Measurements from ENCODE around the gene IFT43. TPM values are rescaled to one million over a fixed set of nuclear protein-coding genes. Genes with fewer than 3 reads are reported as not detected.

Gene IFT43
- polyA plus RNA-seq, 1 experiment = 58.9 TPM

DNA sequence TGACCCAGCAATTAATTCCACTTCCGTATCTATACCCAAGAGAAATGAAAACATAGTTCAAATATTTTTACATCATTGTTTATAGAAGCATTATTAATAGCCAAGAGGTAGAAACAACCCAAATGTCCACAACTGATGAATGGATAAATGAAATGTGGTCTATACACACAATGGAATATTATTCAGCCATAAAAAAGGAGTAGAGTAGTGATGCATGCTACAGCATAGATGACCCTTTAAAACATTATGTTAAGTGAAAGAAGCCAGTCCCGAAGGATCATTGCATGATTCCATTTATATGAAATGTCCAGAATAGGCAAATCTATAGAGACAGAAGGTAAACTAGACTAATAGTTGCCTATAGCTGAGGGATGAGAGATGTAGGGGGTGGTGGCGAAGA is 33.1 kb upstream of the IFT43 start:
- H3K27me3 ChIP-seq (ENCODE audit: control insufficient read depth, insufficient read depth, low read length) = no peaks in the 10 kb centered on the region
- POLR2A ChIA-PET = no interaction called here
- no peak overlapping the region for H3K4me3 ChIP-seq (ENCODE audit: low read depth, low read length)
- CTCF ChIA-PET = interaction anchor here (0.7 kb wide), 1 partner anchor 159 kb away, joined by 3 read pairs; no protein-coding TSS in a partner anchor
- no peaks in the 10 kb centered on the region for H3K36me3 ChIP-seq (ENCODE audit: control insufficient read depth, insufficient read depth, low read length)
- TF ChIP-seq, protein P1, sequence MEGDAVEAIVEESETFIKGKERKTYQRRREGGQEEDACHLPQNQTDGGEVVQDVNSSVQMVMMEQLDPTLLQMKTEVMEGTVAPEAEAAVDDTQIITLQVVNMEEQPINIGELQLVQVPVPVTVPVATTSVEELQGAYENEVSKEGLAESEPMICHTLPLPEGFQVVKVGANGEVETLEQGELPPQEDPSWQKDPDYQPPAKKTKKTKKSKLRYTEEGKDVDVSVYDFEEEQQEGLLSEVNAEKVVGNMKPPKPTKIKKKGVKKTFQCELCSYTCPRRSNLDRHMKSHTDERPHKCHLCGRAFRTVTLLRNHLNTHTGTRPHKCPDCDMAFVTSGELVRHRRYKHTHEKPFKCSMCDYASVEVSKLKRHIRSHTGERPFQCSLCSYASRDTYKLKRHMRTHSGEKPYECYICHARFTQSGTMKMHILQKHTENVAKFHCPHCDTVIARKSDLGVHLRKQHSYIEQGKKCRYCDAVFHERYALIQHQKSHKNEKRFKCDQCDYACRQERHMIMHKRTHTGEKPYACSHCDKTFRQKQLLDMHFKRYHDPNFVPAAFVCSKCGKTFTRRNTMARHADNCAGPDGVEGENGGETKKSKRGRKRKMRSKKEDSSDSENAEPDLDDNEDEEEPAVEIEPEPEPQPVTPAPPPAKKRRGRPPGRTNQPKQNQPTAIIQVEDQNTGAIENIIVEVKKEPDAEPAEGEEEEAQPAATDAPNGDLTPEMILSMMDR (IDR thresholded peaks at IDR 0.05; ENCODE audit: insufficient read depth, low read depth, low read length) = no peak
- no peak for DNase-seq (ENCODE audit: low read depth)

DNA sequence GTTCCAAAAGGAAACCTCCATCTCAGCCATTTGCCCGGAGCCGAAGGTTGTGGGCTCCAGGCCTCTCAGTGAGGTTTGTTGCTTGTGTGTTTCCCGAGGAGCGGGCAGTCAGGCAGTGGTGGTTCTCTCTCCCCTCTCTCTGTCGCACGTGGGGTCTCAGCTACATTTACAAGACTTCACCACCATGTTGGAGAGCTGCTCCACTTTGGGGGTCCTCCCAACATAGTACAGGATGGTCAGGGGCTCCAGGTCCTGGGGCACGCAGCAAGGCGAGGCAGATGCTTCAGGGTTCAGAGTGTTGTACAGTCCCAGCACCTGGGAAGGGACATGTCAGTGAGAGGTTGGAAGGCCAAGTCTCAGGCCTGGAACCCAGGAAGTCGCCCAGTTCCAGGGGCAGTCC is 26.5 kb upstream of the IFT43 start:
- DNase-seq (ENCODE audit: low read depth) = no peak
- TF ChIP-seq, protein P1 (IDR thresholded peaks at IDR 0.05; ENCODE audit: insufficient read depth, low read depth, low read length) = no peak
- no peak overlapping the region for H3K4me3 ChIP-seq (ENCODE audit: low read depth, low read length)
- H3K36me3 ChIP-seq (ENCODE audit: control insufficient read depth, insufficient read depth, low read length) = no peaks in the 10 kb centered on the region; the same call in 1 of the 2 replicates
- CTCF ChIA-PET = interaction anchor here (0.8 kb wide), 1 partner anchor 20 kb away, joined by 3 read pairs; no protein-coding TSS in a partner anchor
- POLR2A ChIA-PET = no interaction called here
- H3K27me3 ChIP-seq (ENCODE audit: control insufficient read depth, insufficient read depth, low read length) = no peaks in the 10 kb centered on the region

DNA sequence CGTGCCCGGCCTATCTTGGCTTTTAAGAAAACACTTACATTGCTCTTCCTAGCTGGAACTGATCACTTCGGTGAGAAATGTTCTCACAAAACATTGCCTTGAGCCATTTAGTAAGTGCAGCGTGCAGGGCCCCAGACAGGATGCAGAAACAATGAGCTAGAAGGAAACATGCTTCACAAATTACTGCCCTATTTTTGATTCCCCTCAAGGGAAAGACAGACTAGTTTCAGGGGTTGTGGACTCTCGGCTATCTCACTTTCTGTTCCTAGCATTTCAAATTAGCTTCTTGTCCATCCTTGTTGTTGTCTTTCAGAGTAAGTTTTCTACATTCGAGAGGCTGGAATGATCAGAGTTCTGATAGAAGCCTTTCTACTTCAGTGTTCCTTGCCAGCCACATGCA is 25.3 kb upstream of the IFT43 start:
- H3K4me3 ChIP-seq (ENCODE audit: low read depth, low read length) = no peak overlapping the region
- ChIA-PET CTCF (interaction anchor here (1.9 to 2.6 kb wide), 2 partner anchors 19 to 54 kb away, joined by 5 to 12 read pairs; no protein-coding TSS in a partner anchor), POLR2A (no interaction called here)
- TF ChIP-seq, protein P1 (IDR thresholded peaks at IDR 0.05; ENCODE audit: insufficient read depth, low read depth, low read length) = no peak
- no peaks in the 10 kb centered on the region for H3K27me3 ChIP-seq (ENCODE audit: control insufficient read depth, insufficient read depth, low read length)
- no peaks in the 10 kb centered on the region; the same call in 1 of the 2 replicates for H3K36me3 ChIP-seq (ENCODE audit: control insufficient read depth, insufficient read depth, low read length)
- no peak for DNase-seq (ENCODE audit: low read depth)

DNA sequence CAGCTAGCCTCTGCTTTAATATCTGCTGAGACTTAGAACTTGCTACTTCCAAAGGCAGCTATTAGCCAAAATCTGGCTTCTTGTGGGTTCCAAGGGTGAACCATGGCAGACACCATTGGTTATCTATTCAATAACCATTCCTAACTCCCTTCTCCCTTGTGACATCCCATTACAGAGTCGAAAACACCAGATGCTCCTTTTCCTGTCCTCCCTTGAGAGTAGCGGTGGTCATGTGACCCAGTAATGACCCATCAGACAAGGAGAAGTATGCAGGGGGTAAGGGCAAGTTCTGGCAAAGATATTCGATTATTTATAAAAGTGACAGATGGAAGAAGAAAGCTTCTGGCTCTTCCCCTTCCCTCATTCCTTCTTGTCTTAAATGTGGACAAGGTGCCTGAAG is 23.9 kb upstream of the IFT43 start:
- DNase-seq (ENCODE audit: low read depth) = no peak
- H3K36me3 ChIP-seq (ENCODE audit: control insufficient read depth, insufficient read depth, low read length) = no peaks in the 10 kb centered on the region; the same call in 1 of the 2 replicates
- POLR2A ChIA-PET = no interaction called here
- TF ChIP-seq, protein P1 (IDR thresholded peaks at IDR 0.05; ENCODE audit: insufficient read depth, low read depth, low read length) = no peak
- CTCF ChIA-PET = interaction anchor here (1.4 to 2.6 kb wide), 3 partner anchors 17 to 55 kb away, joined by 3 to 12 read pairs (median 5); no protein-coding TSS in a partner anchor
- no peak overlapping the region for H3K4me3 ChIP-seq (ENCODE audit: low read depth, low read length)
- H3K27me3 ChIP-seq (ENCODE audit: control insufficient read depth, insufficient read depth, low read length) = no peaks in the 10 kb centered on the region

DNA sequence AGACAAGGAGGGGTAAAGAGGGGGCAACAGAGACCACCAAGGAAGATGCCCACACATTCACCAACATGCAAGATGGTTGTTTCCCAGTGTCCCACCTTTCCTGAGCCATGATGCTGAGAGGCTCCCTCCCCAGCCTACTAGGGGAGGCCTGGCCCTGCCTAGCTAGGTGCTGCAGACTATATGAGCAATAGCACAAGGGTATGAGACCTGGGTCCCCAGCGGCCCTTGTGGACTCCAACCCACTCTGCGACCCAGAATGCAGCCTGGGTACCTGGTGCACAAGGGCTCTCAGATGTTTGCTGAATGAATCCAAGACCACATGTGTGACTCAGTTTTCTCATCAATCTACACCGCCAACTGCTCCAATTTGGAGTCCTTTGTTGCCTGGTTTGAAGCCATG is 17.7 kb upstream of the IFT43 start:
- CTCF ChIA-PET = interaction anchor here (1.2 to 1.9 kb wide), 3 partner anchors 11 to 259 kb away, joined by 3 to 8 read pairs (median 5); no protein-coding TSS in a partner anchor

More for the DNA sequence above, 17.7 kb upstream of the IFT43 start:
- Histone ChIP-seq H3K27me3 (ENCODE audit: control insufficient read depth, insufficient read depth, low read length) (peaks cover 3% of the 10 kb centered on the region), H3K4me3 (ENCODE audit: low read depth, low read length) (no peak overlapping the region), H3K36me3 (ENCODE audit: control insufficient read depth, insufficient read depth, low read length) (no peaks in the 10 kb centered on the region; the same call in 1 of the 2 replicates)
- DNase-seq (ENCODE audit: low read depth) = no peak
- POLR2A ChIA-PET = no interaction called here
- TF ChIP-seq, protein P1 (IDR thresholded peaks at IDR 0.05; ENCODE audit: insufficient read depth, low read depth, low read length) = no peak
